ENCODE measurements around the gene TMEM38B. TPM values are rescaled to one million over a fixed set of nuclear protein-coding genes. Genes with fewer than 3 reads are reported as not detected.

TMEM38B gene
- total and polyA plus RNA-seq, 2 of the 8 experiments (the other 6 are each of a cell fraction or from before 2014, with no cell fraction given), result 10.6 to 12.4 TPM

DNA sequence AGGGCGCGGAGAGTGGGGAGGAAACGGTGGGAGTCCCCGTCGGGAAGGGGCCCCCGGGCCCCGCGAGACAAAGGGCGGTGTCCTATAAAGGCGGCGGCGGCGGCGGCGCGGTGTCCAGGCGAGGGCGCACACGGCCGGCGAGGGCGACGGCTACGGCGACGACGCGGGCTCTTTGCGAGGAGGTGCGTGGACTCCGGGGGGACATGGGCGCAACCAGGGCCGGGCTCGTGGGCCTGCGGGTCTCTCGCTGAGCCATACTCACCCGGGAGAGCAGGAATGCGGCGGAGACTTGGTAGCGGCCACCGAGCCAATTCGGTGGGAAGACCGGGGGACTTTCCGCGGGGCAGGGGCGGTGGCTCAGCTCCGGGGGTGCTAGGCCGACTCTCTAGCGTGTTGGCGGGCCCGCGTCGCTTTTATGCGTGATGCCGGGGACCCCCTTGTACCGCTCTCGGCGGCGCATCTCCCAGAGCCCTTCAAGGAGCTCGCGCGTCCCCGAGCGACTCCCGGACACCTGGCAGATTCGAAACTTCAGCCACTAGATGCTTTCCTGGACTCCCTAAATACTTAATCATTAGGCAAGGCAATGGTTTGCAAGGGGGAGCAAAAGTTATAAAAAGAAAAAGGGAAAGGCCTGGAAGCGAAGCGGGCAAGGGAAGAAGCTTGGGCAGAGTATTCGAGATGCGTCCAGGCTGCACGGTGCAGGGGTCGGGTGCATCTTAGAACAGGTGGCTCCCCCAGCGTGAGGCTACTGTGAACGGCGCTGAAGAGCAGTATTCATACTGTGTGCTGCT is 38.0 kb upstream of the TMEM38B start (continued):
- TF ChIP-seq EP300 (IDR thresholded peaks at IDR 0.05; ENCODE audit: borderline replicate concordance in 1 of 2, low read depth in 2 of 2, low read length in 2 of 2), result no peak
- no peak for TF ChIP-seq YY1 (IDR thresholded peaks at IDR 0.05; ENCODE audit: low read depth, low read length)
